PC-3 (cell line): ENCODE results near the gene KCTD16. TPM values are rescaled to one million over a fixed set of nuclear protein-coding genes. Genes with fewer than 3 reads are reported as not detected.

Source experiments
- ATAC-seq: fragments of 200-7000 bp; cut with Tn5 transposase; 2 replicates; pipeline ENCODE4 v1.9.1; 2020; ENCODE audit warnings: mild to moderate bottlenecking, moderate library complexity
- BruUV-seq: library from RNA; stranded (reverse); fragments of 400-500 nt; replicated peaks from 2 replicates; lab custom pipeline; 2021; lab: Mats Ljungman, UMichigan
- CTCF ChIA-PET: fragments of 300-600 bp; sonication (Branson Sonifier 250); formaldehyde crosslinking; loops from one replicate; lab custom pipeline; 2022; ENCODE audit warnings: antibody characterized with exemption; lab: Charles Lee
- POLR2A ChIA-PET: fragments of 300-600 bp; sonication (Branson Sonifier 250); formaldehyde crosslinking; loops from one replicate; lab custom pipeline; 2022; ENCODE audit warnings: antibody characterized with exemption; ENCODE audit not compliant: unreplicated experiment; lab: Charles Lee
- DNase-seq: peaks from one replicate; pipeline ENCODE4 v3.0.0-alpha.2; 2015
- H2AFZ ChIP-seq: fragments of 300-600 bp; sonication (generic); 2 replicates; pipeline ENCODE4 v1.6.0; 2016; ENCODE audit warnings: antibody characterized with exemption, low read length
- H3F3A ChIP-seq: fragments of 300-600 bp; sonication (generic); one replicate; pipeline ENCODE4 v1.6.0; 2017; ENCODE audit warnings: antibody characterized with exemption, low read length, control low read depth, mild to moderate bottlenecking; ENCODE audit not compliant: unreplicated experiment
- H3K27ac ChIP-seq: fragments of 300-600 bp; sonication (generic); 2 replicates; pipeline ENCODE4 v1.5.1; 2016; ENCODE audit warnings: mild to moderate bottlenecking, low read length
- H3K27me3 ChIP-seq: fragments of 300-600 bp; sonication (generic); 2 replicates; pipeline ENCODE4 v1.6.1; 2016; ENCODE audit warnings: low read length, mixed read lengths
- H3K36me3 ChIP-seq: fragments of 300-600 bp; sonication (generic); 2 replicates; pipeline ENCODE4 v1.6.1; 2016; ENCODE audit warnings: low read depth, mixed run types, low read length, mixed read lengths
- H3K4me1 ChIP-seq: fragments of 300-600 bp; sonication (generic); 2 replicates; pipeline ENCODE4 v1.5.1; 2016; ENCODE audit warnings: low read length; ENCODE audit not compliant: insufficient read depth
- H3K4me2 ChIP-seq: fragments of 300-600 bp; sonication (generic); 2 replicates; pipeline ENCODE4 v1.6.0; 2016; ENCODE audit warnings: low read length
- H3K4me3 ChIP-seq: fragments of 300-600 bp; sonication (generic); 2 replicates; pipeline ENCODE4 v1.5.1; 2016; ENCODE audit warnings: mild to moderate bottlenecking, low read length, mixed read lengths
- H3K79me2 ChIP-seq: fragments of 300-600 bp; sonication (generic); 2 replicates; pipeline ENCODE4 v1.6.1; 2017; ENCODE audit warnings: low read length, mixed read lengths
- H3K9ac ChIP-seq: fragments of 300-600 bp; sonication (generic); 2 replicates; pipeline ENCODE4 v1.6.0; 2016; ENCODE audit warnings: mild to moderate bottlenecking, low read length
- H3K9me2 ChIP-seq: fragments of 300-600 bp; sonication (generic); replicated peaks from 2 replicates; pipeline ENCODE4 v1.6.1; 2016; ENCODE audit warnings: mixed run types, low read length, mixed read lengths
- H3K9me3 ChIP-seq: fragments of 300-600 bp; sonication (generic); 2 replicates; pipeline ENCODE4 v1.6.1; 2016; ENCODE audit warnings: low read length, mixed read lengths
- H4K20me1 ChIP-seq: fragments of 300-600 bp; sonication (generic); 2 replicates; pipeline ENCODE4 v1.6.1; 2016; ENCODE audit warnings: low read length, mixed read lengths
- CTCF ChIP-seq: fragments of 300-600 bp; sonication (generic); conservative IDR thresholded peaks from 2 replicates; pipeline ENCODE4 v1.5.1; 2017; ENCODE audit warnings: antibody characterized with exemption, low read depth, mild to moderate bottlenecking, low read length
- EZH2 ChIP-seq: fragments of 300-600 bp; sonication (generic); IDR thresholded peaks from one replicate; pipeline ENCODE4 v1.6.1; 2017; ENCODE audit warnings: antibody characterized with exemption, mild to moderate bottlenecking, low read length; ENCODE audit not compliant: unreplicated experiment
- EZH2phosphoT487 ChIP-seq: fragments of 300-600 bp; sonication (generic); IDR thresholded peaks from 2 replicates; pipeline ENCODE4 v1.6.1; 2018; ENCODE audit warnings: mild to moderate bottlenecking, antibody characterized with exemption, low read length, borderline replicate concordance
- intact Hi-C: fragments of 100-400 bp; cut with micrococcal nuclease; formaldehyde crosslinking; loops from 2 replicates; pipeline ENCODE4 v1.9.0; 2023
- total RNA-seq: library from RNA; depleted of rRNA; stranded (reverse); fragments of >200 nt; gene quantifications from 2 replicates; pipeline ENCODE4 v1.2.3, GENCODE V29; 2014

The KCTD16 gene
- total RNA-seq, 1 experiment from 2014 or later: not detected

DNA sequence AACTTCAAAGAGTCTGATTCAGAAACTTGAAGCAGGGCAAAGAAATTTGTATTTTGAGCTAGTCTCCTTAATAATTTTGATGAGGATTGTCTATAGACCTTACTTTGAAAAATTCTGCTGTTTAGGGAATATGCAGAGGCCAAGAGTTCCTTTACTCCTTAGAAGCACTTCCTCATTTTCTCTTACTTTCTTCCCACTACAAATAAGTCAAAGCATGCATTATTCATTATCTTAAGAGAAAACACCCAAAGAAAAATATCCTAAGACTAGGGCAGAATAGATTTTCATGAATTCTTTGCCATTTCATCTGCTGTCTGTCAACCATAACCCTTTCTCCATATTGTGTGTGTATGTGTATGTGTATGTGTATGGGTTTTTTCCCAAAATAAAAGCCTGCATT, 307.9 kb downstream of the KCTD16 start:
- Histone ChIP-seq H3K9me2 (no peaks in the 10 kb centered on the region), H3K9me3 (no peaks in the 10 kb centered on the region), H3F3A (no peaks in the 10 kb centered on the region), H3K27ac (no peak overlapping the region), H3K27me3 (no peaks in the 10 kb centered on the region), H3K4me2 (no peak overlapping the region), H3K4me3 (no peak overlapping the region), H3K4me1 (no peaks in the 10 kb centered on the region), H3K9ac (no peak overlapping the region), H2AFZ (no peak overlapping the region), H3K36me3 (no peaks in the 10 kb centered on the region), H3K79me2 (no peaks in the 10 kb centered on the region), H4K20me1 (no peaks in the 10 kb centered on the region)
- DNase-seq (no peak), ATAC-seq (no peak)
- TF ChIP-seq CTCF (no peak), EZH2 (no peak)
- intact Hi-C loops: no loop called here
- no TSS peak for BruUV-seq
- ChIA-PET POLR2A (no interaction called here), CTCF (no interaction called here)

- Histone ChIP-seq H3K9ac (no peak overlapping the region), H3K9me2 (no peaks in the 10 kb centered on the region), H3K4me3 (no peak overlapping the region), H3K4me2 (no peak overlapping the region), H3K27me3 (no peaks in the 10 kb centered on the region), H2AFZ (no peak overlapping the region), H3K4me1 (no peaks in the 10 kb centered on the region), H3F3A (no peaks in the 10 kb centered on the region), H3K36me3 (no peaks in the 10 kb centered on the region), H3K27ac (no peak overlapping the region), H4K20me1 (no peaks in the 10 kb centered on the region), H3K9me3 (no peaks in the 10 kb centered on the region), H3K79me2 (no peaks in the 10 kb centered on the region)
- no TSS peak for BruUV-seq
- no peak for TF ChIP-seq EZH2phosphoT487
- TF ChIP-seq EZH2: no peak
- intact Hi-C loops: no loop called here
- DNase-seq (no peak), ATAC-seq (no peak)
- ChIA-PET POLR2A (no interaction called here), CTCF (no interaction called here)
These were observed 311.2 kb downstream of the KCTD16 start for GRCh38 chr5:144481861-144482260.

- POLR2A ChIA-PET: no interaction called here
- no peak overlapping the region for H3K9ac ChIP-seq
These were observed 313.6 kb downstream of the KCTD16 start for GRCh38 chr5:144484124-144484897.

More at GRCh38 chr5:144484124-144484897, 313.6 kb downstream of the KCTD16 start:
- no peak for TF ChIP-seq EZH2
- Histone ChIP-seq H3F3A (no peaks in the 10 kb centered on the region), H3K4me1 (no peaks in the 10 kb centered on the region), H3K4me3 (no peak overlapping the region), H3K36me3 (no peaks in the 10 kb centered on the region), H4K20me1 (no peaks in the 10 kb centered on the region), H3K9me3 (no peaks in the 10 kb centered on the region), H3K27me3 (no peaks in the 10 kb centered on the region), H2AFZ (no peak overlapping the region), H3K79me2 (no peaks in the 10 kb centered on the region), H3K27ac (no peak overlapping the region), H3K4me2 (peak overlapping the region; percentile 3; the same call in 1 of the 2 replicates), H3K9me2 (no peaks in the 10 kb centered on the region)
- intact Hi-C loops: no loop called here
- CTCF ChIA-PET: no interaction called here
- ATAC-seq (peak; percentile 50), DNase-seq (peak; percentile 54)
- BruUV-seq: no TSS peak
